Measurements from ENCODE around the gene DNAAF9.

Gene DNAAF9

DNA sequence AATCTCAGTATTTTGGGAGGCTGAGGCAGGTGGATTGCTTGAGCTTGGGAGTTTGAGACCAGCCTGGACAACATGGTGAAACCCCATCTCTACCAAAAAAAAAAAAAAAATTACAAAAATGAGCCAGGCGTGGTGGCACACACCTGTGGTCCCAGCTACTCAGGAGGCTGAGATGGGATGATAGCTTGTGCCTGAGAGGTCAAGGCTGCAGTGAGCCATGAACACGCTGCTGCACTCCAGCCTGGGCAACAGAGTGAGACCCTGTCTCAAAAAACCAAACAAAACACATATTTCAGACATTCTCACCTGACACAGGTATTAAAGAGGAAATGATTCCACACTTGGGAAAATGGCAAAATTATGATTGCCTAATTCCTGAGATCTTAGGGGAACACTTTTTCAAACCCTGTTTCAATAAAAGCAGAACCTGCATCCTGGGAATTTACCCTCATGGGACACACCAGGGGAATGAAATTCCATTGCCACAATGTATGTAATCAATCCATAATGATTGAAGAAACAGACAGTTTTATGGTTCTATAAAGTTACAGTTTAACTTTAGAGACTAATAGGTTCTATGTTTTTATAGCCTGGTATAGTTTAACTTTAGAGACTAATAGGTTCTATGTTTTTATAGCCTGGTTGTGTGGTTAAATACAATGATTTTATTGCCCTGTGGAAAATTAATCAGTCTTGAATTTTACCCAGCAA is 29.6 kb upstream of the DNAAF9 start:
- Histone ChIP-seq H2BK15ac (ENCODE audit: low read depth, poor library complexity, severe bottlenecking) (no peak overlapping the region), H2BK120ac (ENCODE audit: low read depth, low read length) (no peak overlapping the region), H4K91ac (ENCODE audit: low read length) (no peak overlapping the region)

DNA sequence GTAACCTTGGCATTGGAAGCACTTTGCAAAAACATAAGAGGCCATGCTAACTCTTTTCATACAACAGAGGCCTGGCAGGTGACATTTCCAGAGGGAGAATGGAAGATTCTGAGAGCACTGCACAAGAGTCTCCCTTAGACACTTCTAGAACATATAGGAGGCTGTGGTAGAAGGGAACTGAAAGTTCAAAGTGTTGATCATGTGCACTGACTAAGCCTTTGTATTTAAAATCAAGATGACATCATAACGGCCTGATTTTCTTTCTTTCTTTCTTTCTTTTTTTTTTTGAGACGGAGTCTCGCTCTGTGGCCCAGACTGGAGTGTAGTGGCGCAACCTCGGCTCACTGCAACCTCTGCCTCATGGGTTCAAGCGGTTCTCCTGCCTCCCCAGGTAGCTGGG is 26.8 kb upstream of the DNAAF9 start:
- H3K4me1 ChIP-seq (ENCODE audit: control insufficient read depth, insufficient read depth, low read depth, low read length): peaks cover 4% of the 10 kb centered on the region
- no peak overlapping the region for H3K18ac ChIP-seq (ENCODE audit: low read depth in 1 of 2, low read length in 2 of 2)
- no peak overlapping the region for H3K4ac ChIP-seq (ENCODE audit: low read depth in 1 of 2, low read length in 2 of 2)
- DNase-seq: no peak
- no peak overlapping the region for H4K8ac ChIP-seq (ENCODE audit: low read length)
- H2BK12ac ChIP-seq (ENCODE audit: low read length in 2 of 2): no peak overlapping the region
- no peaks in the 10 kb centered on the region for H3K9me3 ChIP-seq (ENCODE audit: control insufficient read depth, low read length)
- no peak overlapping the region for H2AK5ac ChIP-seq (ENCODE audit: low read length, severe bottlenecking)
- no peak overlapping the region for H2BK120ac ChIP-seq (ENCODE audit: low read depth, low read length)
- H2BK5ac ChIP-seq (ENCODE audit: low read depth, low read length, poor library complexity, severe bottlenecking): no peak overlapping the region
- H3K9ac ChIP-seq (ENCODE audit: low read length): no peak overlapping the region
- no peak overlapping the region for H4K91ac ChIP-seq (ENCODE audit: low read length)
- H3K4me3 ChIP-seq (ENCODE audit: insufficient read depth in 1 of 2, low read depth in 1 of 2, low read length in 2 of 2): no peak overlapping the region
- no peaks in the 10 kb centered on the region for H3K79me1 ChIP-seq (replicated peaks; ENCODE audit: low read length, poor library complexity, severe bottlenecking)
- no peak overlapping the region for H3K23ac ChIP-seq (ENCODE audit: low read length in 2 of 2)
- no peak overlapping the region for H2BK15ac ChIP-seq (ENCODE audit: low read depth, poor library complexity, severe bottlenecking)
- WGBS: 89% methylated on average over 6 of the region's 6 CpGs
- no peak overlapping the region for H3K4me2 ChIP-seq (ENCODE audit: low read length, poor library complexity, severe bottlenecking)
- no peak overlapping the region for H3K14ac ChIP-seq (ENCODE audit: low read length in 2 of 2)
- H3K27me3 ChIP-seq (ENCODE audit: control insufficient read depth in 1 of 2, insufficient read depth in 1 of 2, low read length in 2 of 2): peaks cover 4% of the 10 kb centered on the region in 2 experiments
- H3K27ac ChIP-seq (ENCODE audit: low read length, poor library complexity, severe bottlenecking): no peak overlapping the region
- H3K36me3 ChIP-seq (ENCODE audit: control insufficient read depth in 1 of 2, insufficient read depth in 2 of 2, low read depth in 1 of 2, low read length in 2 of 2): no peaks in the 10 kb centered on the region
- no peak overlapping the region for H2AFZ ChIP-seq (ENCODE audit: low read depth, low read length)

More for the DNA sequence above, 29.6 kb upstream of the DNAAF9 start:
- H3K27me3 ChIP-seq (ENCODE audit: control insufficient read depth in 1 of 2, insufficient read depth in 1 of 2, low read length in 2 of 2): peaks cover 2 to 4% of the 10 kb centered on the region in 2 experiments
- H2AK5ac ChIP-seq (ENCODE audit: low read length, severe bottlenecking): no peak overlapping the region
- no peak overlapping the region for H3K18ac ChIP-seq (ENCODE audit: low read depth in 1 of 2, low read length in 2 of 2)
- H3K79me1 ChIP-seq (replicated peaks; ENCODE audit: low read length, poor library complexity, severe bottlenecking): no peaks in the 10 kb centered on the region
- DNase-seq: no peak
- no peak overlapping the region for H3K14ac ChIP-seq (ENCODE audit: low read length in 2 of 2)
- H2BK5ac ChIP-seq (ENCODE audit: low read depth, low read length, poor library complexity, severe bottlenecking): no peak overlapping the region
- H3K23ac ChIP-seq (ENCODE audit: low read length in 2 of 2): no peak overlapping the region
- no peak overlapping the region for H3K9ac ChIP-seq (ENCODE audit: low read length)
- no peak overlapping the region for H3K27ac ChIP-seq (ENCODE audit: low read length, poor library complexity, severe bottlenecking)
- H2BK12ac ChIP-seq (ENCODE audit: low read length in 2 of 2): no peak overlapping the region
- H3K4me2 ChIP-seq (ENCODE audit: low read length, poor library complexity, severe bottlenecking): no peak overlapping the region
- no peak overlapping the region for H2AFZ ChIP-seq (ENCODE audit: low read depth, low read length)
- H3K9me3 ChIP-seq (ENCODE audit: control insufficient read depth, low read length): no peaks in the 10 kb centered on the region
- peaks cover 1% of the 10 kb centered on the region for H3K4me1 ChIP-seq (ENCODE audit: control insufficient read depth, insufficient read depth, low read depth, low read length)
- no peak overlapping the region for H3K4me3 ChIP-seq (ENCODE audit: insufficient read depth in 1 of 2, low read depth in 1 of 2, low read length in 2 of 2)
- no peaks in the 10 kb centered on the region for H3K36me3 ChIP-seq (ENCODE audit: control insufficient read depth in 1 of 2, insufficient read depth in 2 of 2, low read depth in 1 of 2, low read length in 2 of 2)
- H3K4ac ChIP-seq (ENCODE audit: low read depth in 1 of 2, low read length in 2 of 2): no peak overlapping the region
- 95% methylated on average over 2 of the region's 2 CpGs for WGBS
- H4K8ac ChIP-seq (ENCODE audit: low read length): no peak overlapping the region

DNA sequence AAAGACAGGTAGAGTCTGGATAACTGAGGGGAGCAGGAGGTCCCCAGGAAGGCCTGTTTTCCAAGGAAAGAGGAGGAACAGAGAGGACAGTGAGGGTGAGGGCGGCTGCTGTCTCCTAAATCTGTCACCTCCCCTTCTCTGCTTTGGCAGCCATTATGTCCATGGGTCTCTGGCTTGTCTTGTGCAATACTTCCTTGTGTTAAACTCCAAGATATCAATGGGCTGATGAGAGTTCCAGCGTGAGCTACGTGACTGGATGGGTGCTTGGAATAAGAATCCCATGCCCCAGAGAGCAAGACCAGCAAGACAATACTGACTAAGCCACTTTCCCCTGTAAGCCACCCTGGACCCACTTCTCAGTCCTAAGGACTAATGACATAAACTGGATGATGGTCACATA is 26.3 kb upstream of the DNAAF9 start:
- H2BK15ac ChIP-seq (ENCODE audit: low read depth, poor library complexity, severe bottlenecking): no peak overlapping the region
- no peak overlapping the region for H3K4ac ChIP-seq (ENCODE audit: low read depth in 1 of 2, low read length in 2 of 2)
- H3K9me3 ChIP-seq (ENCODE audit: control insufficient read depth, low read length): no peaks in the 10 kb centered on the region
- H3K14ac ChIP-seq (ENCODE audit: low read length in 2 of 2): no peak overlapping the region
- no peak overlapping the region for H3K18ac ChIP-seq (ENCODE audit: low read depth in 1 of 2, low read length in 2 of 2)
- H3K23ac ChIP-seq (ENCODE audit: low read length in 2 of 2): no peak overlapping the region
- WGBS: 92% methylated on average over 2 of the region's 3 CpGs
- H2BK5ac ChIP-seq (ENCODE audit: low read depth, low read length, poor library complexity, severe bottlenecking): no peak overlapping the region
- H2AK5ac ChIP-seq (ENCODE audit: low read length, severe bottlenecking): no peak overlapping the region
- peaks cover 4% of the 10 kb centered on the region for H3K4me1 ChIP-seq (ENCODE audit: control insufficient read depth, insufficient read depth, low read depth, low read length)
- H3K27ac ChIP-seq (ENCODE audit: low read length, poor library complexity, severe bottlenecking): no peak overlapping the region
- no peak overlapping the region for H3K4me3 ChIP-seq (ENCODE audit: insufficient read depth in 1 of 2, low read depth in 1 of 2, low read length in 2 of 2)
- H2AFZ ChIP-seq (ENCODE audit: low read depth, low read length): no peak overlapping the region
- DNase-seq: no peak
- H4K91ac ChIP-seq (ENCODE audit: low read length): no peak overlapping the region
- peaks cover 4% of the 10 kb centered on the region in 2 experiments for H3K27me3 ChIP-seq (ENCODE audit: control insufficient read depth in 1 of 2, insufficient read depth in 1 of 2, low read length in 2 of 2)
- no peaks in the 10 kb centered on the region for H3K36me3 ChIP-seq (ENCODE audit: control insufficient read depth in 1 of 2, insufficient read depth in 2 of 2, low read depth in 1 of 2, low read length in 2 of 2)
- no peaks in the 10 kb centered on the region for H3K79me1 ChIP-seq (replicated peaks; ENCODE audit: low read length, poor library complexity, severe bottlenecking)
- H3K4me2 ChIP-seq (ENCODE audit: low read length, poor library complexity, severe bottlenecking): no peak overlapping the region
- H3K9ac ChIP-seq (ENCODE audit: low read length): no peak overlapping the region
- H4K8ac ChIP-seq (ENCODE audit: low read length): no peak overlapping the region
- H2BK12ac ChIP-seq (ENCODE audit: low read length in 2 of 2): no peak overlapping the region
- no peak overlapping the region for H2BK120ac ChIP-seq (ENCODE audit: low read depth, low read length)

DNA sequence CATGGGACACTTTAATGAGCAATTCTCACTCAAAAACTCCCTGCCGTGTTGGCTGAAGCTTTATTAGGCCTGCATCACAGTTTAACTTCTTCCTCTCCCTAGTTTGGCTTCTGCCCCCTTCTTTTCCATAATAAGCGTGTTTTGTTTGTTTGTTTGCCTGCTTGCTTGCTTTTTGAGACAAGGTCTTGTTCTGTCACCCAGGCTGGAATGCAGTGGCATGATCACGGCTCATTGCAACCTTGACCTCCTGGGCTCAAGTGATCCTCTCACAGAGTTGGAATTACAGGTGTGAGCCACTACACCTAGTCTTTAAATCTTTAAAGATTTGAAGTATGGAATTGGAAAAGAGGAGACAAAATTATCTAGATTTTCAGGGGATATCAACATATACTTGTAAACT is 25.4 kb upstream of the DNAAF9 start:
- H3K23ac ChIP-seq (ENCODE audit: low read length in 2 of 2): no peak overlapping the region
- H3K27me3 ChIP-seq (ENCODE audit: control insufficient read depth in 1 of 2, insufficient read depth in 1 of 2, low read length in 2 of 2): peaks cover 4% of the 10 kb centered on the region in 2 experiments
- H2BK15ac ChIP-seq (ENCODE audit: low read depth, poor library complexity, severe bottlenecking): no peak overlapping the region
- no peaks in the 10 kb centered on the region for H3K36me3 ChIP-seq (ENCODE audit: control insufficient read depth in 1 of 2, insufficient read depth in 2 of 2, low read depth in 1 of 2, low read length in 2 of 2)
- no peak overlapping the region for H3K18ac ChIP-seq (ENCODE audit: low read depth in 1 of 2, low read length in 2 of 2)
- no peak for DNase-seq
- H3K14ac ChIP-seq (ENCODE audit: low read length in 2 of 2): no peak overlapping the region
- no peak overlapping the region for H4K91ac ChIP-seq (ENCODE audit: low read length)
- H3K9me3 ChIP-seq (ENCODE audit: control insufficient read depth, low read length): no peaks in the 10 kb centered on the region
- no peak overlapping the region for H2AK5ac ChIP-seq (ENCODE audit: low read length, severe bottlenecking)
- no peak overlapping the region for H2AFZ ChIP-seq (ENCODE audit: low read depth, low read length)
- H2BK120ac ChIP-seq (ENCODE audit: low read depth, low read length): no peak overlapping the region
- no peak overlapping the region for H3K27ac ChIP-seq (ENCODE audit: low read length, poor library complexity, severe bottlenecking)
- H3K4me1 ChIP-seq (ENCODE audit: control insufficient read depth, insufficient read depth, low read depth, low read length): peaks cover 4% of the 10 kb centered on the region
- no peak overlapping the region for H3K4ac ChIP-seq (ENCODE audit: low read depth in 1 of 2, low read length in 2 of 2)
- no peak overlapping the region for H3K4me3 ChIP-seq (ENCODE audit: insufficient read depth in 1 of 2, low read depth in 1 of 2, low read length in 2 of 2)
- no peak overlapping the region for H3K9ac ChIP-seq (ENCODE audit: low read length)
- H4K8ac ChIP-seq (ENCODE audit: low read length): no peak overlapping the region
- H3K79me1 ChIP-seq (replicated peaks; ENCODE audit: low read length, poor library complexity, severe bottlenecking): no peaks in the 10 kb centered on the region
- H2BK5ac ChIP-seq (ENCODE audit: low read depth, low read length, poor library complexity, severe bottlenecking): no peak overlapping the region
- 82% methylated on average over 3 of the region's 3 CpGs for WGBS
- H3K4me2 ChIP-seq (ENCODE audit: low read length, poor library complexity, severe bottlenecking): no peak overlapping the region
- no peak overlapping the region for H2BK12ac ChIP-seq (ENCODE audit: low read length in 2 of 2)
